ENCODE data around the gene C1orf122. TPM values are rescaled to one million over a fixed set of nuclear protein-coding genes. Genes with fewer than 3 reads are reported as not detected.

The C1orf122 gene
- total RNA-seq, 1 experiment from 2014 or later = 19.8 TPM

- DNase-seq (ENCODE audit: extremely low read depth, low read depth) = no peak
Measured at GRCh38 chr1:37840711-37841110, 33.1 kb downstream of the C1orf122 start.

- DNase-seq (ENCODE audit: extremely low read depth, low read depth) = no peak
Measured at GRCh38 chr1:37841652-37842051, 34.1 kb downstream of the C1orf122 start.

GRCh38 chr1:37844536-37844935 lies 36.9 kb downstream of the C1orf122 start:
- DNase-seq (ENCODE audit: extremely low read depth, low read depth) = no peak

GRCh38 chr1:37845049-37845646 lies 37.6 kb downstream of the C1orf122 start:
- no peak for DNase-seq (ENCODE audit: extremely low read depth, low read depth)

- no peak for DNase-seq (ENCODE audit: extremely low read depth, low read depth)
Measured at GRCh38 chr1:37845786-37846185, 38.2 kb downstream of the C1orf122 start.

GRCh38 chr1:37846647-37847339 lies 39.2 kb downstream of the C1orf122 start:
- DNase-seq (ENCODE audit: extremely low read depth, low read depth) = no peak

- no peak for DNase-seq (ENCODE audit: extremely low read depth, low read depth)
Measured at GRCh38 chr1:37849480-37849879, 41.9 kb downstream of the C1orf122 start.

- no peak for DNase-seq (ENCODE audit: extremely low read depth, low read depth)
Measured at GRCh38 chr1:37850352-37850955, 42.9 kb downstream of the C1orf122 start.

GRCh38 chr1:37851262-37851661 lies 43.7 kb downstream of the C1orf122 start:
- no peak for DNase-seq (ENCODE audit: extremely low read depth, low read depth)

GRCh38 chr1:37851782-37852210 lies 44.2 kb downstream of the C1orf122 start:
- no peak for DNase-seq (ENCODE audit: extremely low read depth, low read depth)

- DNase-seq (ENCODE audit: extremely low read depth, low read depth) = no peak
Measured at GRCh38 chr1:37853157-37853556, 45.6 kb downstream of the C1orf122 start.

GRCh38 chr1:37854406-37854805 lies 46.8 kb downstream of the C1orf122 start:
- DNase-seq (ENCODE audit: extremely low read depth, low read depth) = no peak

Other genes with a start within 250 kb of the C1orf122 start
- gene GNL2, start 211.9 kb upstream of the C1orf122 start, total RNA-seq (2014; rRNA removed; shearing (Covaris generic)) = 34.8 and 50.8 TPM in 2 replicates
- gene RSPO1, start 172.9 kb upstream of the C1orf122 start, total RNA-seq (2014; rRNA removed; shearing (Covaris generic)) = not detected in 2 replicates
- gene CDCA8, start 115.3 kb upstream of the C1orf122 start, total RNA-seq (2014; rRNA removed; shearing (Covaris generic)) = 19.5 and 23.9 TPM in 2 replicates
- gene EPHA10, start 42.7 kb upstream of the C1orf122 start, total RNA-seq (2014; rRNA removed; shearing (Covaris generic)) = 0.05 and 0.43 TPM in 2 replicates
- 3.4 and 3.7 TPM in 2 replicates for gene MANEAL, start 13.9 kb upstream of the C1orf122 start, total RNA-seq (2014; rRNA removed; shearing (Covaris generic))
- 39.3 and 45.6 TPM in 2 replicates for gene YRDC, start 418 bp downstream of the C1orf122 start, total RNA-seq (2014; rRNA removed; shearing (Covaris generic))
- 2.6 and 2.9 TPM in 2 replicates for gene MTF1, start 51.8 kb downstream of the C1orf122 start, total RNA-seq (2014; rRNA removed; shearing (Covaris generic))
- gene INPP5B, start 139.3 kb downstream of the C1orf122 start, total RNA-seq (2014; rRNA removed; shearing (Covaris generic)) = 5.0 and 5.6 TPM in 2 replicates
- gene SF3A3, start 182.2 kb downstream of the C1orf122 start, total RNA-seq (2014; rRNA removed; shearing (Covaris generic)) = 54.8 and 56.1 TPM in 2 replicates
- 0.92 and 1.2 TPM in 2 replicates for gene FHL3, start 197.7 kb downstream of the C1orf122 start, total RNA-seq (2014; rRNA removed; shearing (Covaris generic))
- 43.4 and 47.5 TPM in 2 replicates for gene UTP11, start 204.9 kb downstream of the C1orf122 start, total RNA-seq (2014; rRNA removed; shearing (Covaris generic))
- not detected in 2 replicates for gene POU3F1, start 239.0 kb downstream of the C1orf122 start, total RNA-seq (2014; rRNA removed; shearing (Covaris generic))

Data from NCI-H460 (cell line).